ENCODE data around the gene PON2. TPM values are rescaled to one million over a fixed set of nuclear protein-coding genes. Genes with fewer than 3 reads are reported as not detected.
A peak's percentile ranks its signal among the peaks of the same experiment; 100 is the strongest.

Gene PON2
- polyA plus RNA-seq, 1 donor from 2014 or later = 23.1 TPM

DNA sequence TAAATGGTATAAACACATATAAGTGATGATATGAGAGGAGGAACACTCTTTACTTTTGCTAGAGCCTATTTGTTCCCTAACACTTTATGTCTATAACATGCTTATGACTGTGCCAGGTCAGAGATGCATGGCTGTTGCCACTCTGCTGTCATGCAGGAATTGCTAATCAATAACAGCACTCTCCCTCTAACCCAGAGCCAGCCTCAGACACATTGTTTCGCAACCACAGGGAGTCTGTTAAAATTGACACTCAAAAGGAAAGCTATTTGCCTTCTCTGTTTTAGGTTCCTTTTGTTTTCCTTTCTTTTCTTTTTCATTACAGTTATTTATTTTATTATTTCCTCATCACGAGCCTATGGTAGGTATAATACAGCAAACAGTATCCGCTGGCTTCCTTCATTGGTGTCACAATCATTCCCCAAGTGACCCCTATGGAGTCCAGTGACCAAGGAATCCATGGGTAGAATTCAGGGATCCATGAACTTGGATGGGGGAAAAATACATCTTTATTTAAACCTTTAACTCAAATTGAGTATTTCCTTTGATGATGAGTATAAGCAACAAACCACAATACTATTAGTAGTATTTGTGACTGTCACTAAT is 6.8 kb downstream of the PON2 start:
- Histone ChIP-seq H3K9me3 (ENCODE audit: low read length) (no peaks in the 10 kb centered on the region), H2AFZ (ENCODE audit: low read depth, low read length) (peak overlapping the region; percentile 25), H3K4me3 (ENCODE audit: low read length) (no peak overlapping the region), H3F3A (ENCODE audit: insufficient read depth, low read length, poor library complexity, severe bottlenecking) (no peaks in the 10 kb centered on the region), H3K4me2 (ENCODE audit: low read length) (no peak overlapping the region), H3K36me3 (ENCODE audit: insufficient read depth, low read length) (no peaks in the 10 kb centered on the region), H3K9ac (ENCODE audit: low read length) (peak overlapping the region; percentile 18), H3K27me3 (ENCODE audit: insufficient read depth, low read depth, low read length) (no peaks in the 10 kb centered on the region), H4K20me1 (ENCODE audit: insufficient read depth) (no peaks in the 10 kb centered on the region), H3K27ac (ENCODE audit: low read length) (peak overlapping the region; percentile 43), H3K9me2 (ENCODE audit: insufficient read depth, low read length) (no peaks in the 10 kb centered on the region), H3K79me2 (replicated peaks; ENCODE audit: insufficient read depth, low read length) (peaks cover 11% of the 10 kb centered on the region)
- TF ChIP-seq EP300 (conservative IDR thresholded peaks at IDR 0.05; ENCODE audit: poor library complexity, severe bottlenecking) (no peak), RAD21 (conservative IDR thresholded peaks at IDR 0.05) (no peak), EZH2 (IDR thresholded peaks at IDR 0.05; ENCODE audit: borderline replicate concordance, insufficient read depth, low read length, poor library complexity, severe bottlenecking) (no peak), MXI1 (conservative IDR thresholded peaks at IDR 0.05; ENCODE audit: poor library complexity, severe bottlenecking) (no peak), TAF1 (IDR thresholded peaks at IDR 0.05; ENCODE audit: low read depth) (no peak), SMC3 (conservative IDR thresholded peaks at IDR 0.05; ENCODE audit: poor library complexity) (no peak), POLR2AphosphoS5 (IDR thresholded peaks at IDR 0.05) (no peak)
- TF ChIP-seq, protein P1, sequence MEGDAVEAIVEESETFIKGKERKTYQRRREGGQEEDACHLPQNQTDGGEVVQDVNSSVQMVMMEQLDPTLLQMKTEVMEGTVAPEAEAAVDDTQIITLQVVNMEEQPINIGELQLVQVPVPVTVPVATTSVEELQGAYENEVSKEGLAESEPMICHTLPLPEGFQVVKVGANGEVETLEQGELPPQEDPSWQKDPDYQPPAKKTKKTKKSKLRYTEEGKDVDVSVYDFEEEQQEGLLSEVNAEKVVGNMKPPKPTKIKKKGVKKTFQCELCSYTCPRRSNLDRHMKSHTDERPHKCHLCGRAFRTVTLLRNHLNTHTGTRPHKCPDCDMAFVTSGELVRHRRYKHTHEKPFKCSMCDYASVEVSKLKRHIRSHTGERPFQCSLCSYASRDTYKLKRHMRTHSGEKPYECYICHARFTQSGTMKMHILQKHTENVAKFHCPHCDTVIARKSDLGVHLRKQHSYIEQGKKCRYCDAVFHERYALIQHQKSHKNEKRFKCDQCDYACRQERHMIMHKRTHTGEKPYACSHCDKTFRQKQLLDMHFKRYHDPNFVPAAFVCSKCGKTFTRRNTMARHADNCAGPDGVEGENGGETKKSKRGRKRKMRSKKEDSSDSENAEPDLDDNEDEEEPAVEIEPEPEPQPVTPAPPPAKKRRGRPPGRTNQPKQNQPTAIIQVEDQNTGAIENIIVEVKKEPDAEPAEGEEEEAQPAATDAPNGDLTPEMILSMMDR (IDR thresholded peaks at IDR 0.05; ENCODE audit: poor library complexity, severe bottlenecking) = no peak
- TF ChIP-seq, protein P2, sequence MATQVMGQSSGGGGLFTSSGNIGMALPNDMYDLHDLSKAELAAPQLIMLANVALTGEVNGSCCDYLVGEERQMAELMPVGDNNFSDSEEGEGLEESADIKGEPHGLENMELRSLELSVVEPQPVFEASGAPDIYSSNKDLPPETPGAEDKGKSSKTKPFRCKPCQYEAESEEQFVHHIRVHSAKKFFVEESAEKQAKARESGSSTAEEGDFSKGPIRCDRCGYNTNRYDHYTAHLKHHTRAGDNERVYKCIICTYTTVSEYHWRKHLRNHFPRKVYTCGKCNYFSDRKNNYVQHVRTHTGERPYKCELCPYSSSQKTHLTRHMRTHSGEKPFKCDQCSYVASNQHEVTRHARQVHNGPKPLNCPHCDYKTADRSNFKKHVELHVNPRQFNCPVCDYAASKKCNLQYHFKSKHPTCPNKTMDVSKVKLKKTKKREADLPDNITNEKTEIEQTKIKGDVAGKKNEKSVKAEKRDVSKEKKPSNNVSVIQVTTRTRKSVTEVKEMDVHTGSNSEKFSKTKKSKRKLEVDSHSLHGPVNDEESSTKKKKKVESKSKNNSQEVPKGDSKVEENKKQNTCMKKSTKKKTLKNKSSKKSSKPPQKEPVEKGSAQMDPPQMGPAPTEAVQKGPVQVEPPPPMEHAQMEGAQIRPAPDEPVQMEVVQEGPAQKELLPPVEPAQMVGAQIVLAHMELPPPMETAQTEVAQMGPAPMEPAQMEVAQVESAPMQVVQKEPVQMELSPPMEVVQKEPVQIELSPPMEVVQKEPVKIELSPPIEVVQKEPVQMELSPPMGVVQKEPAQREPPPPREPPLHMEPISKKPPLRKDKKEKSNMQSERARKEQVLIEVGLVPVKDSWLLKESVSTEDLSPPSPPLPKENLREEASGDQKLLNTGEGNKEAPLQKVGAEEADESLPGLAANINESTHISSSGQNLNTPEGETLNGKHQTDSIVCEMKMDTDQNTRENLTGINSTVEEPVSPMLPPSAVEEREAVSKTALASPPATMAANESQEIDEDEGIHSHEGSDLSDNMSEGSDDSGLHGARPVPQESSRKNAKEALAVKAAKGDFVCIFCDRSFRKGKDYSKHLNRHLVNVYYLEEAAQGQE (IDR thresholded peaks at IDR 0.05; ENCODE audit: borderline replicate concordance) = no peak

GRCh38 chr7:95427166-95427565 is 7.7 kb downstream of the PON2 start:
- H4K20me1 ChIP-seq (ENCODE audit: insufficient read depth) = no peaks in the 10 kb centered on the region
- H3K27ac ChIP-seq (ENCODE audit: low read length) = no peak overlapping the region
- H3K4me3 ChIP-seq (ENCODE audit: low read length) = no peak overlapping the region
- H3K9me2 ChIP-seq (ENCODE audit: insufficient read depth, low read length) = no peaks in the 10 kb centered on the region
- H3K79me2 ChIP-seq (replicated peaks; ENCODE audit: insufficient read depth, low read length) = peaks cover 11% of the 10 kb centered on the region
- TF ChIP-seq MXI1 (conservative IDR thresholded peaks at IDR 0.05; ENCODE audit: poor library complexity, severe bottlenecking) = no peak
- no peak for TF ChIP-seq EZH2 (IDR thresholded peaks at IDR 0.05; ENCODE audit: borderline replicate concordance, insufficient read depth, low read length, poor library complexity, severe bottlenecking)
- TF ChIP-seq, protein P2 (IDR thresholded peaks at IDR 0.05; ENCODE audit: borderline replicate concordance) = no peak
- no peak for TF ChIP-seq TAF1 (IDR thresholded peaks at IDR 0.05; ENCODE audit: low read depth)
- TF ChIP-seq POLR2AphosphoS5 (IDR thresholded peaks at IDR 0.05) = no peak
- no peak for TF ChIP-seq SMC3 (conservative IDR thresholded peaks at IDR 0.05; ENCODE audit: poor library complexity)
- TF ChIP-seq, protein P1 (IDR thresholded peaks at IDR 0.05; ENCODE audit: poor library complexity, severe bottlenecking) = no peak
- no peak for TF ChIP-seq RAD21 (conservative IDR thresholded peaks at IDR 0.05)
- TF ChIP-seq EP300 (conservative IDR thresholded peaks at IDR 0.05; ENCODE audit: poor library complexity, severe bottlenecking) = no peak
- H3K9ac ChIP-seq (ENCODE audit: low read length) = no peak overlapping the region
- H3K36me3 ChIP-seq (ENCODE audit: insufficient read depth, low read length) = no peaks in the 10 kb centered on the region
- H2AFZ ChIP-seq (ENCODE audit: low read depth, low read length) = no peak overlapping the region
- H3F3A ChIP-seq (ENCODE audit: insufficient read depth, low read length, poor library complexity, severe bottlenecking) = no peaks in the 10 kb centered on the region
- no peaks in the 10 kb centered on the region for H3K27me3 ChIP-seq (ENCODE audit: insufficient read depth, low read depth, low read length)
- no peaks in the 10 kb centered on the region for H3K9me3 ChIP-seq (ENCODE audit: low read length)
- no peak overlapping the region for H3K4me2 ChIP-seq (ENCODE audit: low read length)
